Activated CD4-positive, alpha-beta T cell treated with anti-CD3 and anti-CD28 coated beads, Interleukin-2, amount 50 U/mL, for 16 hours (primary cell): ENCODE results near the gene CASP1.
A peak's percentile ranks its signal among the peaks of the same experiment; 100 is the strongest.
"Not testable (repeated sequence)": the region's sequence is repeated elsewhere in the genome, so short reads cannot be mapped to it uniquely, and the experiment has no call there.

ENCODE experiments used
- DNase-seq: peaks from one replicate; pipeline ENCODE4 v3.0.0-alpha.2; 2020

The CASP1 gene

GRCh38 chr11:105045676-105046296, 10.8 kb upstream of the CASP1 start:
- no peak for DNase-seq

GRCh38 chr11:105044557-105045524, 9.9 kb upstream of the CASP1 start, which contains the start of gene CARD16:
Gene CARD16 (minus strand): TSS chr11:105045335. CDS start chr11:105045297, 38 bp downstream.
- DNase-seq = peak; percentile 67

- no peak for DNase-seq
Observed at GRCh38 chr11:105042178-105042577, 7.2 kb upstream of the CASP1 start.

- no peak for DNase-seq
Observed at GRCh38 chr11:105040703-105041102, 5.8 kb upstream of the CASP1 start.

GRCh38 chr11:105034388-105034787, 556 bp downstream of the CASP1 start:
- not testable (repeated sequence) for DNase-seq

GRCh38 chr11:105033781-105034180, 1.2 kb downstream of the CASP1 start:
- no peak for DNase-seq

GRCh38 chr11:105033343-105033742, 1.6 kb downstream of the CASP1 start:
- no peak for DNase-seq

- DNase-seq = no peak
Observed at GRCh38 chr11:105032495-105032894, 2.4 kb downstream of the CASP1 start.

- no peak for DNase-seq
Observed at GRCh38 chr11:105027678-105028077, 7.3 kb downstream of the CASP1 start.

- no peak for DNase-seq
Observed at GRCh38 chr11:105024394-105024793, 10.6 kb downstream of the CASP1 start.

GRCh38 chr11:105023003-105023402, 11.9 kb downstream of the CASP1 start, which contains the start of gene CASP5:
Gene CASP5 (minus strand): TSS chr11:105023168. CDS start chr11:105023136, 32 bp downstream.
- no peak for DNase-seq

- no peak for DNase-seq
Observed at GRCh38 chr11:105022527-105022926, 12.4 kb downstream of the CASP1 start.

- no peak for DNase-seq
Observed at GRCh38 chr11:105007463-105007862, 27.5 kb downstream of the CASP1 start.

GRCh38 chr11:105005451-105005845, 29.5 kb downstream of the CASP1 start:
- DNase-seq = no peak

- no peak for DNase-seq
Observed at GRCh38 chr11:105004021-105004420, 30.9 kb downstream of the CASP1 start.

GRCh38 chr11:105003151-105003550, 31.8 kb downstream of the CASP1 start:
- no peak for DNase-seq

- peak; percentile 11 for DNase-seq
Observed at GRCh38 chr11:105000797-105001196, 34.1 kb downstream of the CASP1 start.

- no peak for DNase-seq
Observed at GRCh38 chr11:105000167-105000566, 34.8 kb downstream of the CASP1 start.

GRCh38 chr11:104999721-105000120, 35.2 kb downstream of the CASP1 start:
- DNase-seq = no peak

- DNase-seq = no peak
Observed at GRCh38 chr11:104997288-104997687, 37.7 kb downstream of the CASP1 start.

GRCh38 chr11:104995001-104995408, 39.9 kb downstream of the CASP1 start:
- DNase-seq = no peak

GRCh38 chr11:104992781-104993180, 42.2 kb downstream of the CASP1 start:
- no peak for DNase-seq

- DNase-seq = no peak
Observed at GRCh38 chr11:104991994-104992393, 43.0 kb downstream of the CASP1 start.

GRCh38 chr11:104984808-104985207, 50.1 kb downstream of the CASP1 start:
- no peak for DNase-seq
